Measurements from ENCODE around the gene THADA. TPM values are rescaled to one million over a fixed set of nuclear protein-coding genes. Genes with fewer than 3 reads are reported as not detected.

THADA gene
- total and polyA plus RNA-seq, 8 donors = 32.9 to 42.7 (median 37.2) TPM

DNA sequence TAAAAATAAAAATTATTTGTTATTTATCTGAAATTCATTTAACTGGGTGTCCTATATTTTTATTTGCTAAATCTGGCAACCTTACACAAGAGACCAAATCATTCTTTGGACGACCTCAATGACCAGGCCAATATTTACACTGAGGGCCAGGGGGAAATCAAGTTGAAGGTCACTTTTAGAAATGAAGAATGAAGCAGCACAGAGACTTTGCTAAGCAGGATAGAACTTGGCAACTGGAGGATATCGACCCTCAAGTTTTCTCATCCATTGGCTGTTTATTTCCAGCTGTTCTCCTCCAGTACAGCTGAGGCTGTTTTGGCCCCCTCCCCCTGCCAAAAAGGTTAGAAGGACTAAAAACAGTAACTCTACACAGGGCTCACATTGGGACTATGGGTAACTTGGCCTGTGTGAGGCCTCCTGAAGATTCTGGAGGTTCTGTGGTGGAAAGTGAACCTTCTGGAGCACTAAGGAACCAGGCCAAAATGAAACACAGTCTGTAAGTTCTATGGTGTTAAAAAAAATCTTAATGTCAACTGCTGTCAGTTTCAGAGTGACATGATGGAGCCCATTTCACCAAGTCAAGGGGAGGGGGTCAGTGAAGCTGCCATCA lies 337.2 kb downstream of the THADA start:
- TF ChIP-seq, protein P1, sequence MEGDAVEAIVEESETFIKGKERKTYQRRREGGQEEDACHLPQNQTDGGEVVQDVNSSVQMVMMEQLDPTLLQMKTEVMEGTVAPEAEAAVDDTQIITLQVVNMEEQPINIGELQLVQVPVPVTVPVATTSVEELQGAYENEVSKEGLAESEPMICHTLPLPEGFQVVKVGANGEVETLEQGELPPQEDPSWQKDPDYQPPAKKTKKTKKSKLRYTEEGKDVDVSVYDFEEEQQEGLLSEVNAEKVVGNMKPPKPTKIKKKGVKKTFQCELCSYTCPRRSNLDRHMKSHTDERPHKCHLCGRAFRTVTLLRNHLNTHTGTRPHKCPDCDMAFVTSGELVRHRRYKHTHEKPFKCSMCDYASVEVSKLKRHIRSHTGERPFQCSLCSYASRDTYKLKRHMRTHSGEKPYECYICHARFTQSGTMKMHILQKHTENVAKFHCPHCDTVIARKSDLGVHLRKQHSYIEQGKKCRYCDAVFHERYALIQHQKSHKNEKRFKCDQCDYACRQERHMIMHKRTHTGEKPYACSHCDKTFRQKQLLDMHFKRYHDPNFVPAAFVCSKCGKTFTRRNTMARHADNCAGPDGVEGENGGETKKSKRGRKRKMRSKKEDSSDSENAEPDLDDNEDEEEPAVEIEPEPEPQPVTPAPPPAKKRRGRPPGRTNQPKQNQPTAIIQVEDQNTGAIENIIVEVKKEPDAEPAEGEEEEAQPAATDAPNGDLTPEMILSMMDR (IDR thresholded peaks at IDR 0.05) = no peak
- intact Hi-C loops (cut with DNase I) = no loop called here
- Histone ChIP-seq H3K36me3 (peaks cover 0 to 9% of the 10 kb centered on the region in 2 donors), H3K4me3 (no peak overlapping the region), H3K27me3 (no peaks in the 10 kb centered on the region), H3K9me3 (no peaks in the 10 kb centered on the region), H3K4me1 (peaks cover 0 to 7% of the 10 kb centered on the region in 2 donors), H3K27ac (no peak overlapping the region)
- DNase-seq = no peak
- ATAC-seq = no peak

DNA sequence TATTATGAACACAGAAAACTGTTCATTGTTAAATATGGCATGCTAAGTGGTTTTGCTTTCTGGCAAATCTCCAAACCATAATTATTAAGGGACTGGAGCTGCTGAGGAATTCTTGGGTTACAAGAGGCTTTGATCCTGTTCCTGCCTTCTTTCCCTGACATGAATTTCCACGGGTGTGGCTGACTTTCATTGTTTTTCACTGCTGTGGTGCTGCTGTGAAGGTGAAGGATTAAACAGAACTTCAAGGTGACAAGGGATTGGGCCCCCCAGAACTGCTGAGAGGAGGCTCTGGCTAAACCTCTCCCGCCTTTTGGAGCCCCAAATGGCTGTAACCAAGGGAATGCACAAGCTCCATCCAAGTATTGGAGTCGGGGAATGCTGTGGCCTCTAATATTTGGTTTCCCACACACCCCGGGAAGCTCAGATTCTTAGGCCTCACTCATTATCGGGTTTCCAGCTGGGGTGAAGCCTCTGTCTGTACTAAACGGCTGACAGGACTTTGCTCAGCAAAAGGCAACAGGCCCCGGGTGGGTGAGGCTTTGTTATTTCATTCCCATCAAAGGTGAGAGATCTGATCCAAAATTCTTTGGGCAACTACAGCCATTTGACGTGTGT lies 340.4 kb downstream of the THADA start:
- no peak for ATAC-seq

DNA sequence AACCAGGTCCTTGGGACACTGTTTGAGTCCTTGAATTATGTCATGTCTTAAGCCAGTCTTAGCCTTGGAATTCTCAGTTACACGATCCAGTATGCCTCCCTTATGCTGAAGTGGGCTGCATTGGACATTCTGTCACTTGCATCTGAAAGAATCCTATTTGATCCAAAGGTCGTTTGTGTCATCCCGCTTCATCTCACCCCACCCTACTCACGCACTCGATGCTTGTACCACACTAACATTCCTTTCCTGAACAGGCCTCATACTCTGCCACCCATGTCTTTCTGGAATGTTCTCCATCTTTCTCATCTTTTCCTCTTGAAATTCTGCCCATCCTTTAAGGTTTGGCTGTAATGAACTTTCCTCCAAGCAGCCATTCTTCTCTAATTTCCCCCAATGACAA lies 341.5 kb downstream of the THADA start:
- TF ChIP-seq, protein P1 (IDR thresholded peaks at IDR 0.05) = no peak
- Histone ChIP-seq H3K27ac (no peak overlapping the region), H3K4me1 (peaks cover 3 to 7% of the 10 kb centered on the region in 2 donors), H3K36me3 (peaks cover 0 to 9% of the 10 kb centered on the region in 2 donors), H3K9me3 (no peaks in the 10 kb centered on the region), H3K27me3 (no peaks in the 10 kb centered on the region), H3K4me3 (no peak overlapping the region)
- DNase-seq (no peak), ATAC-seq (no peak)
- intact Hi-C loops (cut with DNase I) = no loop called here

More for the DNA sequence above, 340.4 kb downstream of the THADA start:
- DNase-seq = peak in 1 of 4 donors; percentile 41
- peaks cover 3 to 7% of the 10 kb centered on the region in 2 donors for H3K4me1 ChIP-seq
- H3K27ac ChIP-seq = no peak overlapping the region
- intact Hi-C loops (cut with DNase I) = no loop called here
- no peak overlapping the region for H3K4me3 ChIP-seq
- TF ChIP-seq, protein P1 (IDR thresholded peaks at IDR 0.05) = no peak
- H3K27me3 ChIP-seq = no peaks in the 10 kb centered on the region
- peaks cover 0 to 9% of the 10 kb centered on the region in 2 donors for H3K36me3 ChIP-seq
- no peaks in the 10 kb centered on the region for H3K9me3 ChIP-seq

DNA sequence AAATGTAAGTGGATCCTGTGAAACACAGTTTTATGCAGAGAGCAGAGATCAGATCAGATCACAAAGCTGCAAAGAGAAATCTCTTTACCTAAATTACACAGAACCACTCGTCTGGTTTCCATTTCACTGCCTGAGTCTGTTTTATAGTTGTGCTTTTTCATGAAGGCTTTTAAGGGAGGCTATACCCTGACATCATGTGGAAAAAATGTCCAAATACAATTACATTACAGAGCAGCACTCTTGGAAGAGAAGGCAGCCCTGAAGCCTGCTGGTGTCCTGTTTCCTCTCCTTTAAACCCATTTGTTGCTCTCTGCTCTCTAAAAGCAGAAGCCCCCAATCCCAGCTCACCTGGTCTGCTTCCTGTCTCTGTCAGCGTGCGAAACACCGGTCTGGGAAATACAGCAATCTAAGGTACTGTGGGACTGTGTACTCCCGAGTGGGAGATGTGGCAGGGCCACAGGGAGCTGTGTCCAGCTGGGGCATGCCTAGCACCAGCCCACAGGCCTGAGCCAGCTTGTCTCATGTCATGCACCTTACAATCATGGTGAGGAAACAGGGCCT lies 344.6 kb downstream of the THADA start:
- H3K27ac ChIP-seq = peak overlapping the region in 1 of 2 donors; percentile 90
- no peaks in the 10 kb centered on the region for H3K27me3 ChIP-seq
- H3K4me3 ChIP-seq = no peak overlapping the region
- DNase-seq (peak in 1 of 4 donors; percentile 80), ATAC-seq (peak; percentile 84)
- peaks cover 0 to 2% of the 10 kb centered on the region in 2 donors for H3K36me3 ChIP-seq
- no peaks in the 10 kb centered on the region for H3K9me3 ChIP-seq
- TF ChIP-seq, protein P1 (IDR thresholded peaks at IDR 0.05) = no peak
- intact Hi-C loops (cut with DNase I) = no loop called here
- peaks cover 3 to 7% of the 10 kb centered on the region in 2 donors for H3K4me1 ChIP-seq

DNA sequence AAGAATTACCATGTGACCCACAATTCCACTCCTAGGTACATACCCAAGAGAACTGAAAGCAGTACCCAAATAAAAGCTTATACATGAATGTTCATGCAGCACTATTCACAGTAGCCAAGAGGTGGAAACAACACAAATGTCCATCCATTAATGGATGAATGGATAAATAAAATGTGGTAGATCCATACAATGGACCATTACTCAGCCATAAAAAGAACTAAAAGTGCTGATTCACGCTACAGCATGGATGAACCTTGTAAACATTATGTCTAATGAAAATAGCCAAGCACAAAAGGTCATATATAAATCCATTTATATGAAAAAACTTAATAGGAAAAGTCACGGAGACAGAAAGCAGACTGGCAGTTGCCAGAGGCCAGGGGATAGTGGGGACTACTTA lies 345.8 kb downstream of the THADA start:
- H3K9me3 ChIP-seq = no peaks in the 10 kb centered on the region
- peaks cover under 1 to 3% of the 10 kb centered on the region in 2 donors for H3K4me1 ChIP-seq
- no peak overlapping the region for H3K27ac ChIP-seq
- H3K36me3 ChIP-seq = no peaks in the 10 kb centered on the region
- intact Hi-C loops (cut with DNase I) = no loop called here
- TF ChIP-seq, protein P1 (IDR thresholded peaks at IDR 0.05) = no peak
- H3K27me3 ChIP-seq = no peaks in the 10 kb centered on the region
- H3K4me3 ChIP-seq = no peak overlapping the region
- ATAC-seq (no peak), DNase-seq (no peak)
